ENCODE data around the gene STAT4. TPM values are rescaled to one million over a fixed set of nuclear protein-coding genes. Genes with fewer than 3 reads are reported as not detected.

The STAT4 gene
- total RNA-seq, 1 donor from 2014 or later = 2.1 TPM

GRCh38 chr2:191174442-191174841 is 23.6 kb upstream of the STAT4 start:
- Mint-ChIP-seq H3K4me1 (ENCODE audit: unreplicated experiment) (peaks cover 28% of the 10 kb centered on the region), H3K4me3 (no peak overlapping the region), H3K9me3 (no peaks in the 10 kb centered on the region), H3K27ac (no peak overlapping the region), H3K27me3 (no peaks in the 10 kb centered on the region), H3K36me3 (peaks cover 4% of the 10 kb centered on the region)
- DNase-seq (ENCODE audit: extremely low spot score, unreplicated experiment) = no peak
- TF ChIP-seq, protein P1, sequence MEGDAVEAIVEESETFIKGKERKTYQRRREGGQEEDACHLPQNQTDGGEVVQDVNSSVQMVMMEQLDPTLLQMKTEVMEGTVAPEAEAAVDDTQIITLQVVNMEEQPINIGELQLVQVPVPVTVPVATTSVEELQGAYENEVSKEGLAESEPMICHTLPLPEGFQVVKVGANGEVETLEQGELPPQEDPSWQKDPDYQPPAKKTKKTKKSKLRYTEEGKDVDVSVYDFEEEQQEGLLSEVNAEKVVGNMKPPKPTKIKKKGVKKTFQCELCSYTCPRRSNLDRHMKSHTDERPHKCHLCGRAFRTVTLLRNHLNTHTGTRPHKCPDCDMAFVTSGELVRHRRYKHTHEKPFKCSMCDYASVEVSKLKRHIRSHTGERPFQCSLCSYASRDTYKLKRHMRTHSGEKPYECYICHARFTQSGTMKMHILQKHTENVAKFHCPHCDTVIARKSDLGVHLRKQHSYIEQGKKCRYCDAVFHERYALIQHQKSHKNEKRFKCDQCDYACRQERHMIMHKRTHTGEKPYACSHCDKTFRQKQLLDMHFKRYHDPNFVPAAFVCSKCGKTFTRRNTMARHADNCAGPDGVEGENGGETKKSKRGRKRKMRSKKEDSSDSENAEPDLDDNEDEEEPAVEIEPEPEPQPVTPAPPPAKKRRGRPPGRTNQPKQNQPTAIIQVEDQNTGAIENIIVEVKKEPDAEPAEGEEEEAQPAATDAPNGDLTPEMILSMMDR (conservative IDR thresholded peaks at IDR 0.05) = no peak

DNA sequence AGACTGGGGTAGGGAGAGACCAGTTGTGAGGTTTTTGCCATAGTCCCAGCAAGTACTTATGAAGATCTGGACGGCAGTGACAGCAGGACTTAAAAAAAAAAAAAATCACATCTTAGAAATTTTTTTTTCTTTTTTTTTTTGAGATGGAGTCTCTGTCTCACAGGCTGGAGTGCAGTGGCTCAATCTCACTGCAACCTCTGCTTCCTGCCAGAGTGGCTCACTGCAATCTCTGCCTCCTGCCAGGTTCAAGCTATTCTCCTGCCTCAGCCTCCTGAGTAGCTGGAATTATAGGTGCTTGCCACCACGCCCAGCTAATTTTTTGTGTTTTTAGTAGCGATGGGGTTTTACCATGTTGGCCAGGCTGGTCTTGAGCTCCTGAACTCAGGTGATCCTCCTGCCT is 22.4 kb upstream of the STAT4 start:
- DNase-seq (ENCODE audit: extremely low spot score, unreplicated experiment) = no peak
- peaks cover 4% of the 10 kb centered on the region for H3K36me3 Mint-ChIP-seq
- no peaks in the 10 kb centered on the region for H3K9me3 Mint-ChIP-seq
- no peak overlapping the region for H3K4me3 Mint-ChIP-seq
- TF ChIP-seq, protein P1 (conservative IDR thresholded peaks at IDR 0.05) = no peak
- H3K4me1 Mint-ChIP-seq (ENCODE audit: unreplicated experiment) = peaks cover 28% of the 10 kb centered on the region
- no peak overlapping the region for H3K27ac Mint-ChIP-seq
- no peaks in the 10 kb centered on the region for H3K27me3 Mint-ChIP-seq

DNA sequence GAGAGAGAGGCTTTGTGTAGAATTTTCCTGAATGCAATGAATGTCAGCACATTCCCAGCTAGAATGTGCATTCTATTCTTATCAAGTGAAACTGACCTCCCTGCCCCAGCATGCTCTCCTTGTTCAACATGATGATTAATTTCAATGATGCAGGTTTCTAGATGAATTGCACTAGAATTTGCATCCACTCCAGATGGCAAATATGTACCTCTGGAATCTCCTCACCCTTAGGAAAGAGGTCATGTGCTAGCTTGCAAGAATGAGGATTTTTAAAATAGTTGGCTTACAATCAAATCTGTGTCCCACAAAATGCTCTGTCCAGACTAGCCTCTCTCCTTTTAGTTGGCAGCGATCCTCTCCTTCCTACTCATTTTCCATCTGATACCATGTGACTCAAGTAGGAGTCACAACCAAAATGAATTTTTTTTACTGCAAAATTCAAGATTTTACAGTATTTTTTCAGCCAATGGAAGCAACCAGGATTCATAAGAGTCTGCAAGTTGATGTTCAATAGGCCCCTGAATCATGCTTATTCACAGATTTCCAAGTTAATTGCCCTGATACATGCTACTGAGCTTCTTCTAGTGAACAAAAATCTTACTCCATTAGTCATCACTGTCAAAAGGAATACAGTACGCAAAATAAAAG is 21.0 kb upstream of the STAT4 start:
- TF ChIP-seq, protein P1 (conservative IDR thresholded peaks at IDR 0.05) = no peak
- no peak overlapping the region for H3K4me3 Mint-ChIP-seq
- no peaks in the 10 kb centered on the region for H3K9me3 Mint-ChIP-seq
- no peak for DNase-seq (ENCODE audit: extremely low spot score, unreplicated experiment)
- H3K4me1 Mint-ChIP-seq (ENCODE audit: unreplicated experiment) = peaks cover 33% of the 10 kb centered on the region
- no peak overlapping the region for H3K27ac Mint-ChIP-seq
- H3K27me3 Mint-ChIP-seq = no peaks in the 10 kb centered on the region
- H3K36me3 Mint-ChIP-seq = peaks cover 4% of the 10 kb centered on the region

DNA sequence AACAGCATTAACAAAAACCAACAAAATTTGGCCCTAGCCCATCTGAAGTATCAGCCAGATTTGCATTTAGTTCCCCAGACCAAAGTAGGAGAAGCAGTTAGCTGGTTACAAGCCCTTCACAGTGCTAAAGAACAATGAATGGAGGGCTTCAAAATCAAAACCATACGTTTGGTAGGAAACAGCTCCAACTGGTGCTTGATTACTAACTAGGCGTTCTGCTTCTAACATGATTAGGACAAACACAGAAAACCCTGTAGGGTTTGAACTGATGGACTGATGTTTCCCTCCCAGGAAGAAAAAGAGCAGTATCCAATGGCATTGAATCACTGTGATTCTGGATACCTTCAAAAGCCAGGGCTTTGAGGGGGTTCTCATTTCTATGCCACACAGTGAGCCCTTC is 20.5 kb upstream of the STAT4 start:
- H3K27me3 Mint-ChIP-seq = no peaks in the 10 kb centered on the region
- TF ChIP-seq, protein P1 (conservative IDR thresholded peaks at IDR 0.05) = no peak
- peaks cover 35% of the 10 kb centered on the region for H3K4me1 Mint-ChIP-seq (ENCODE audit: unreplicated experiment)
- no peak overlapping the region for H3K4me3 Mint-ChIP-seq
- DNase-seq (ENCODE audit: extremely low spot score, unreplicated experiment) = no peak
- H3K36me3 Mint-ChIP-seq = peaks cover 4% of the 10 kb centered on the region
- no peaks in the 10 kb centered on the region for H3K9me3 Mint-ChIP-seq
- no peak overlapping the region for H3K27ac Mint-ChIP-seq

- DNase-seq (ENCODE audit: extremely low spot score, unreplicated experiment) = no peak
- H3K4me3 Mint-ChIP-seq = no peak overlapping the region
- H3K27me3 Mint-ChIP-seq = no peaks in the 10 kb centered on the region
- no peak overlapping the region for H3K27ac Mint-ChIP-seq
- TF ChIP-seq, protein P1 (conservative IDR thresholded peaks at IDR 0.05) = no peak
- peaks cover 4% of the 10 kb centered on the region for H3K36me3 Mint-ChIP-seq
- H3K9me3 Mint-ChIP-seq = no peaks in the 10 kb centered on the region
- H3K4me1 Mint-ChIP-seq (ENCODE audit: unreplicated experiment) = peaks cover 37% of the 10 kb centered on the region
These were observed 20.0 kb upstream of the STAT4 start for GRCh38 chr2:191170773-191171172.

GRCh38 chr2:191170301-191170636 is 19.5 kb upstream of the STAT4 start:
- peaks cover 38% of the 10 kb centered on the region for H3K4me1 Mint-ChIP-seq (ENCODE audit: unreplicated experiment)
- no peak overlapping the region for H3K4me3 Mint-ChIP-seq
- H3K27me3 Mint-ChIP-seq = no peaks in the 10 kb centered on the region
- H3K36me3 Mint-ChIP-seq = peaks cover 4% of the 10 kb centered on the region
- H3K9me3 Mint-ChIP-seq = no peaks in the 10 kb centered on the region
- TF ChIP-seq, protein P1 (conservative IDR thresholded peaks at IDR 0.05) = no peak
- no peak overlapping the region for H3K27ac Mint-ChIP-seq
- DNase-seq (ENCODE audit: extremely low spot score, unreplicated experiment) = no peak

Data from type B pancreatic cell (in vitro differentiated cells).